OCI-LY1 (cell line): ENCODE data around the gene BRF1.
"Not testable (repeated sequence)": the region's sequence is repeated elsewhere in the genome, so short reads cannot be mapped to it uniquely, and the experiment has no call there.

Experiments
- CTCF ChIP-seq: fragments of 200-600 bp; sonication (generic), shearing (Covaris generic); IDR thresholded peaks from 2 replicates; pipeline ENCODE4 v1.5.1; 2017; ENCODE audit warnings: mild to moderate bottlenecking, antibody characterized with exemption, low read length, moderate library complexity, mixed read lengths
- EZH2 ChIP-seq: fragments of 200-600 bp; sonication (generic), shearing (Covaris generic); IDR thresholded peaks from 2 replicates; pipeline ENCODE4 v1.8.0; 2017; ENCODE audit warnings: borderline replicate concordance, mixed run types, mild to moderate bottlenecking, antibody characterized with exemption, low read length, moderate library complexity, mixed read lengths

- not testable (repeated sequence) for TF ChIP-seq CTCF, EZH2
Measured at GRCh38 chr14:105297311-105297710, 3.5 kb downstream of the BRF1 start.
